H9 (cell line): ENCODE results near the gene AIFM3. TPM values are rescaled to one million over a fixed set of nuclear protein-coding genes. Genes with fewer than 3 reads are reported as not detected.

Experiments
- DNase-seq: peaks from one replicate; pipeline ENCODE4 v3.0.0-alpha.2; 2017
- H2AFZ ChIP-seq: one replicate; pipeline ENCODE4 v1.6.1; 2013; ENCODE audit warnings: mild to moderate bottlenecking, low read length, control low read depth, moderate library complexity
- H2AK5ac ChIP-seq: 2 replicates; pipeline ENCODE4 v1.6.1; 2013; ENCODE audit warnings: low read length, control low read depth, mixed read lengths; ENCODE audit not compliant: insufficient read length
- H2BK120ac ChIP-seq: one replicate; pipeline ENCODE4 v1.6.1; 2013; ENCODE audit warnings: low read depth, mild to moderate bottlenecking, low read length, control low read depth, inconsistent platforms; ENCODE audit not compliant: poor library complexity, severe bottlenecking
- H2BK12ac ChIP-seq: 2 replicates; pipeline ENCODE4 v1.6.1; 2013; ENCODE audit warnings: low read length, control low read depth, mixed read lengths, low read depth; ENCODE audit not compliant: insufficient read length
- H2BK15ac ChIP-seq: 2 replicates; pipeline ENCODE4 v1.6.1; 2013; ENCODE audit warnings: low read depth, low read length, control low read depth
- H2BK20ac ChIP-seq: one replicate; pipeline ENCODE4 v1.6.1; 2013; ENCODE audit warnings: low read depth, mild to moderate bottlenecking, low read length, control low read depth, inconsistent platforms; ENCODE audit not compliant: poor library complexity, severe bottlenecking
- H2BK5ac ChIP-seq: 2 replicates; pipeline ENCODE4 v1.6.1; 2013; ENCODE audit warnings: low read length, control low read depth, mixed read lengths; ENCODE audit not compliant: insufficient read length
- H3K14ac ChIP-seq: 2 replicates; pipeline ENCODE4 v1.6.1; 2013; ENCODE audit warnings: low read length, control low read depth; ENCODE audit not compliant: insufficient read depth
- H3K18ac ChIP-seq: 2 replicates; pipeline ENCODE4 v1.6.1; 2013; ENCODE audit warnings: low read depth, mild to moderate bottlenecking, mixed read lengths, low read length, control low read depth; ENCODE audit not compliant: insufficient read length
- H3K23ac ChIP-seq: 2 replicates; pipeline ENCODE4 v1.6.1; 2013; ENCODE audit warnings: low read length, control low read depth, mixed read lengths, low read depth; ENCODE audit not compliant: insufficient read length
- H3K23me2 ChIP-seq: 2 replicates; pipeline ENCODE4 v1.6.1; 2013; ENCODE audit warnings: low read depth, mild to moderate bottlenecking, mixed read lengths, low read length, control low read depth; ENCODE audit not compliant: insufficient read length, poor library complexity, severe bottlenecking
- H3K27ac ChIP-seq: 2 replicates; pipeline ENCODE4 v1.5.1; 2013; ENCODE audit warnings: low read length, control low read depth, mixed read lengths, low read depth; ENCODE audit not compliant: insufficient read length
- H3K27me3 ChIP-seq: 2 replicates; pipeline ENCODE4 v1.6.1; 2013; ENCODE audit warnings: low read length, control low read depth, inconsistent platforms; ENCODE audit not compliant: insufficient read depth
- H3K4ac ChIP-seq: 2 replicates; pipeline ENCODE4 v1.6.1; 2013; ENCODE audit warnings: low read depth, mild to moderate bottlenecking, control low read depth, inconsistent platforms, low read length, moderate library complexity
- H3K4me1 ChIP-seq: 2 replicates; pipeline ENCODE4 v1.6.1; 2013; ENCODE audit warnings: low read length, control low read depth, inconsistent platforms; ENCODE audit not compliant: insufficient read depth
- H3K4me2 ChIP-seq: 2 replicates; pipeline ENCODE4 v1.6.1; 2013; ENCODE audit warnings: low read length, control low read depth, mixed read lengths; ENCODE audit not compliant: insufficient read length, insufficient read depth
- H3K56ac ChIP-seq: 2 replicates; pipeline ENCODE4 v1.6.1; 2013; ENCODE audit warnings: low read depth, mild to moderate bottlenecking, mixed read lengths, low read length, control low read depth; ENCODE audit not compliant: insufficient read length
- H3K79me1 ChIP-seq: 2 replicates; pipeline ENCODE4 v1.6.1; 2013; ENCODE audit warnings: low read depth, mild to moderate bottlenecking, moderate library complexity, low read length, control low read depth, inconsistent platforms; ENCODE audit not compliant: insufficient read depth, poor library complexity, severe bottlenecking
- H3K79me2 ChIP-seq: 2 replicates; pipeline ENCODE4 v1.6.1; 2013; ENCODE audit warnings: low read length, control low read depth, inconsistent platforms; ENCODE audit not compliant: insufficient read depth
- H3K9ac ChIP-seq: 2 replicates; pipeline ENCODE4 v1.6.1; 2013; ENCODE audit warnings: low read length, control low read depth, mixed read lengths; ENCODE audit not compliant: insufficient read length; ENCODE audit errors: extremely low read depth
- H3K9me3 ChIP-seq: one replicate; pipeline ENCODE4 v1.6.1; 2013; ENCODE audit warnings: low read depth, low read length, inconsistent platforms; ENCODE audit not compliant: control insufficient read depth
- H3T11ph ChIP-seq: one replicate; pipeline ENCODE4 v1.6.1; 2013; ENCODE audit warnings: mild to moderate bottlenecking, low read length, control low read depth, inconsistent platforms
- H4K20me1 ChIP-seq: one replicate; pipeline ENCODE4 v1.6.1; 2013; ENCODE audit not compliant: control insufficient read depth, insufficient read length, insufficient read depth
- H4K5ac ChIP-seq: 2 replicates; pipeline ENCODE4 v1.6.1; 2013; ENCODE audit warnings: low read depth, mild to moderate bottlenecking, mixed read lengths, low read length, control low read depth; ENCODE audit not compliant: insufficient read length
- H4K8ac ChIP-seq: replicated peaks from 2 replicates; pipeline ENCODE4 v1.6.1; 2013; ENCODE audit warnings: low read length, control low read depth, mixed read lengths, low read depth; ENCODE audit not compliant: insufficient read length
- H4K91ac ChIP-seq: 2 replicates; pipeline ENCODE4 v1.6.1; 2013; ENCODE audit warnings: low read depth, mild to moderate bottlenecking, moderate library complexity, mixed read lengths, low read length, control low read depth; ENCODE audit not compliant: insufficient read length
- H3K27ac Mint-ChIP-seq, 3 experiments: 2 replicates in 2 of 3; 3 replicates in 1 of 3; pipeline ENCODE4 v1.8.0; 2020 to 2021; ENCODE audit warnings: mixed read lengths in 3 of 3, mild to moderate bottlenecking in 1 of 3, moderate library complexity in 1 of 3
- H3K27me3 Mint-ChIP-seq: 2 replicates; pipeline ENCODE4 v1.8.0; 2021; ENCODE audit warnings: low read depth, mild to moderate bottlenecking, moderate library complexity, mixed read lengths
- H3K36me3 Mint-ChIP-seq, 3 experiments: 2 replicates in 2 of 3; 3 replicates in 1 of 3; pipeline ENCODE4 v1.8.0; 2020 to 2021; ENCODE audit warnings: low read depth in 3 of 3, mixed read lengths in 3 of 3; ENCODE audit not compliant: insufficient read depth in 1 of 3
- H3K4me1 Mint-ChIP-seq, 2 experiments: 2 replicates each; pipeline ENCODE4 v1.8.0; 2020; ENCODE audit warnings: mixed read lengths in 2 of 2
- H3K4me3 Mint-ChIP-seq, 2 experiments: 2 replicates in 1 of 2; 3 replicates in 1 of 2; pipeline ENCODE4 v1.8.0; 2020 to 2021; ENCODE audit warnings: mild to moderate bottlenecking in 2 of 2, mixed read lengths in 2 of 2, moderate library complexity in 1 of 2
- H3K9me3 Mint-ChIP-seq, 2 experiments: 2 replicates in 1 of 2; 3 replicates in 1 of 2; pipeline ENCODE4 v1.8.0; 2020; ENCODE audit warnings: mild to moderate bottlenecking in 2 of 2, mixed read lengths in 2 of 2, moderate library complexity in 1 of 2
- WGBS: extraction: QIAGEN DNeasy Blood & Tissue Kit; methylation state at CpG from one replicate; pipeline ENCODE4 v1.1.7; 2013; ENCODE audit warnings: missing lambda C conversion rate, low lambda C conversion rate, mixed read lengths; ENCODE audit not compliant: insufficient read length; ENCODE audit errors: extremely low coverage; 5-methylcytosine and 5-hydroxymethylcytosine counted together
- total RNA-seq: library from RNA; stranded (reverse); gene quantifications from 2 replicates; pipeline ENCODE4 v1.2.1, GENCODE V29; 2021
- TF ChIP-seq, protein P1 (sequence below): fragments of 200-600 bp; sonication (generic); conservative IDR thresholded peaks from 3 replicates; pipeline ENCODE4 v1.8.0; 2021; ENCODE audit warnings: antibody characterized with exemption, mild to moderate bottlenecking

AIFM3 gene
- total RNA-seq, 1 experiment from 2014 or later = 1.9 TPM

DNA sequence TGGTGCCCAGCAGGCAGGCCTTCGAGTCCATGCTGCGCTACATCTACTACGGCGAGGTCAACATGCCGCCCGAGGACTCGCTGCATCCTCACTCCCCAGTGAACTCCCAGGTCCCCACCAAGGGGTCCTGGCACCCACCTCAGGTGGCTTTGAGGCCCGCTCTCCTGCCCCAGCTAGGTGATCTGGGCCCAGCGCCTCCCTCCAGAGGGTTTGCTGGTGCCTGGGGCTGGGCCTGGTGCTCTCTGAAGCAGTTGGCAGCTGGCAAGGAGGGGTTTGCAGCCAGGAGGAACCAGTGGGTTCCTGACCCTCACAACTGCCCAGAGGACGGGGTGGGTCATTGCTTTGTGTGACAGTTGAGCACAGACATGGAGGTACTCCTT lies 29.0 kb downstream of the AIFM3 start:
- Histone ChIP-seq H4K20me1 (no peaks in the 10 kb centered on the region), H2BK20ac (no peak overlapping the region), H2AFZ (no peak overlapping the region), H3K27ac (no peak overlapping the region), H2AK5ac (no peak overlapping the region), H2BK120ac (no peak overlapping the region), H4K5ac (no peak overlapping the region), H3K4me1 (no peaks in the 10 kb centered on the region; the same call in 1 of the 2 replicates), H3K23ac (no peak overlapping the region), H3K4me2 (no peak overlapping the region), H4K91ac (no peak overlapping the region), H3K4ac (no peak overlapping the region), H2BK15ac (no peak overlapping the region), H3K23me2 (no peaks in the 10 kb centered on the region), H4K8ac (no peak overlapping the region), H3K9me3 (no peaks in the 10 kb centered on the region), H3K56ac (no peak overlapping the region), H3K9ac (no peak overlapping the region), H3K18ac (no peak overlapping the region), H3K27me3 (no peaks in the 10 kb centered on the region), H2BK12ac (no peak overlapping the region), H3T11ph (no peak overlapping the region), H2BK5ac (no peak overlapping the region), H3K79me2 (no peaks in the 10 kb centered on the region), H3K14ac (no peak overlapping the region), H3K79me1 (no peaks in the 10 kb centered on the region)
- no peaks in the 10 kb centered on the region for H3K9me3 Mint-ChIP-seq
- no peak for DNase-seq
- no peak overlapping the region for H3K4me3 Mint-ChIP-seq
- H3K36me3 Mint-ChIP-seq = peaks cover 2 to 20% (median 8%) of the 10 kb centered on the region in 3 experiments; a peak in 5 of 7 replicates
- H3K27me3 Mint-ChIP-seq = no peaks in the 10 kb centered on the region
- H3K27ac Mint-ChIP-seq = no peak overlapping the region
- peaks cover 2 to 5% of the 10 kb centered on the region in 2 experiments; a peak in 3 of 4 replicates for H3K4me1 Mint-ChIP-seq
- TF ChIP-seq, protein P1, sequence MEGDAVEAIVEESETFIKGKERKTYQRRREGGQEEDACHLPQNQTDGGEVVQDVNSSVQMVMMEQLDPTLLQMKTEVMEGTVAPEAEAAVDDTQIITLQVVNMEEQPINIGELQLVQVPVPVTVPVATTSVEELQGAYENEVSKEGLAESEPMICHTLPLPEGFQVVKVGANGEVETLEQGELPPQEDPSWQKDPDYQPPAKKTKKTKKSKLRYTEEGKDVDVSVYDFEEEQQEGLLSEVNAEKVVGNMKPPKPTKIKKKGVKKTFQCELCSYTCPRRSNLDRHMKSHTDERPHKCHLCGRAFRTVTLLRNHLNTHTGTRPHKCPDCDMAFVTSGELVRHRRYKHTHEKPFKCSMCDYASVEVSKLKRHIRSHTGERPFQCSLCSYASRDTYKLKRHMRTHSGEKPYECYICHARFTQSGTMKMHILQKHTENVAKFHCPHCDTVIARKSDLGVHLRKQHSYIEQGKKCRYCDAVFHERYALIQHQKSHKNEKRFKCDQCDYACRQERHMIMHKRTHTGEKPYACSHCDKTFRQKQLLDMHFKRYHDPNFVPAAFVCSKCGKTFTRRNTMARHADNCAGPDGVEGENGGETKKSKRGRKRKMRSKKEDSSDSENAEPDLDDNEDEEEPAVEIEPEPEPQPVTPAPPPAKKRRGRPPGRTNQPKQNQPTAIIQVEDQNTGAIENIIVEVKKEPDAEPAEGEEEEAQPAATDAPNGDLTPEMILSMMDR = no peak
- no CpG with 5 or more reads among the region's 10 CpGs for WGBS
